ENCODE data around the gene MORC4. TPM values are rescaled to one million over a fixed set of nuclear protein-coding genes. Genes with fewer than 3 reads are reported as not detected.

MORC4 gene
- total and polyA plus RNA-seq, 2 experiments from 2014 or later, result 27.7 to 35.7 TPM

- TF ChIP-seq EZH2phosphoT487 (IDR thresholded peaks at IDR 0.05; ENCODE audit: low read depth, severe bottlenecking, unreplicated experiment) (no peak), CTCF (IDR thresholded peaks at IDR 0.05; ENCODE audit: poor library complexity) (no peak), EZH2 (IDR thresholded peaks at IDR 0.05; ENCODE audit: borderline replicate concordance) (no peak)
- no peak overlapping the region for H3K4me2 ChIP-seq
- no peak overlapping the region for H2AFZ ChIP-seq
- no peak overlapping the region for H3K27ac ChIP-seq
- DNase-seq (ENCODE audit: low spot score), result no peak
- no peaks in the 10 kb centered on the region for H3K9me2 ChIP-seq (replicated peaks; ENCODE audit: insufficient read depth)
- H3K4me1 ChIP-seq (ENCODE audit: insufficient read depth), result no peaks in the 10 kb centered on the region
- H4K20me1 ChIP-seq (ENCODE audit: insufficient read depth, poor library complexity, severe bottlenecking), result no peaks in the 10 kb centered on the region
- H3K79me2 ChIP-seq, result no peaks in the 10 kb centered on the region
- H3K9me3 ChIP-seq (ENCODE audit: low read depth), result peaks cover 10% of the 10 kb centered on the region
- H3K36me3 ChIP-seq (replicated peaks; ENCODE audit: insufficient read depth, low read depth), result no peaks in the 10 kb centered on the region
- no peak overlapping the region for H3K4me3 ChIP-seq
- H3K27me3 ChIP-seq, result no peaks in the 10 kb centered on the region
Observed at GRCh38 chrX:106963111-106963510, 36.9 kb downstream of the MORC4 start.

DNA sequence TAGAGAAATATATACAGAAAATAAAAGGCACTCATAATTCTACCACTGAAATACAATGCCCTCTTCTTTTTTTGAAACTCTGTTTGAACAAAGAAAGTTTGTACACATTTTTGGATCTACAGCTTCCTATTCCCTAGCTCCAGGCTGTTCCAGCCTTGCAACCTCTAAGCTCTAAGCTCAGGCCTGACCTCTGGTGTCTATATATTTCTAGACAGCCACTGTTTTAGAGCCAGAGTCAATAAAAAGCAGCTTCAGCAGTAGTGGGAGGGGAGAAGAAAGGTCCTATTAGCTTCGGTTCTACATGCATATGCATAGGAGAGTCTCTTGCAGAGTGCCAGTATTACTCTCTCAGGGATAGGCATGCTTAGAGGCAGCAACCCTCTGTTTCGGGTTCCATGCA is 40.1 kb downstream of the MORC4 start:
- H3K9me2 ChIP-seq (replicated peaks; ENCODE audit: insufficient read depth), result no peaks in the 10 kb centered on the region
- no peak overlapping the region for H3K4me2 ChIP-seq
- no peak overlapping the region for H3K27ac ChIP-seq
- H3K27me3 ChIP-seq, result no peaks in the 10 kb centered on the region
- H3K4me3 ChIP-seq, result no peak overlapping the region
- peak; percentile 50 for DNase-seq (ENCODE audit: low spot score)
- WGBS (ENCODE audit: low lambda C conversion rate, missing lambda C conversion rate), result 47% methylated on average over 2 of the region's 2 CpGs
- H2AFZ ChIP-seq, result no peak overlapping the region
- peaks cover 10% of the 10 kb centered on the region for H3K9me3 ChIP-seq (ENCODE audit: low read depth)
- H4K20me1 ChIP-seq (ENCODE audit: insufficient read depth, poor library complexity, severe bottlenecking), result no peaks in the 10 kb centered on the region
- H3K4me1 ChIP-seq (ENCODE audit: insufficient read depth), result no peaks in the 10 kb centered on the region
- TF ChIP-seq EZH2phosphoT487 (IDR thresholded peaks at IDR 0.05; ENCODE audit: low read depth, severe bottlenecking, unreplicated experiment) (no peak), CTCF (IDR thresholded peaks at IDR 0.05; ENCODE audit: poor library complexity) (peak; percentile 25)
- no peaks in the 10 kb centered on the region for H3K36me3 ChIP-seq (replicated peaks; ENCODE audit: insufficient read depth, low read depth)
- no peaks in the 10 kb centered on the region for H3K79me2 ChIP-seq

DNA sequence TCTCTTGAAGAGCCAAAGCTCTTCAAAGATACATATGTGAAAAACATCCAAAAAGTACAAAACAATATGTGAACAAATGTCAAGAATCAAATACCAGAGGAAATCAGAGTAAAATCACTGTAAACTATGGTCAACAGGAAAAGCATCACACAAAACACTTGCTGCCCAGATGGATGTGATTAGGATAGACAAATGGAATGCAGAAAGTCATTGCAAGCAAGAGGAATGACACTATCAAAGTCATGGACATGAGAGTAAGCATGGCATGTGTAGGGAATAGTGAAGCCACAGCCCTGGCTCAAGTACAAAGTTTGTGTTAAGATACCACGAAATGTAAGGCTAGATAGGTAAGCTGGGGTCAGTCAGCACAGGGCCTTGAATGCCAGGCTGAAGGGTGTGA is 42.2 kb downstream of the MORC4 start:
- H3K36me3 ChIP-seq (replicated peaks; ENCODE audit: insufficient read depth, low read depth), result no peaks in the 10 kb centered on the region
- no peaks in the 10 kb centered on the region for H3K79me2 ChIP-seq
- TF ChIP-seq CTCF (IDR thresholded peaks at IDR 0.05; ENCODE audit: poor library complexity), result no peak
- no peak for TF ChIP-seq EZH2phosphoT487 (IDR thresholded peaks at IDR 0.05; ENCODE audit: low read depth, severe bottlenecking, unreplicated experiment)
- no peak for TF ChIP-seq EZH2 (IDR thresholded peaks at IDR 0.05; ENCODE audit: borderline replicate concordance)
- no peak overlapping the region for H3K27ac ChIP-seq
- no peak overlapping the region for H2AFZ ChIP-seq
- H3K9me2 ChIP-seq (replicated peaks; ENCODE audit: insufficient read depth), result no peaks in the 10 kb centered on the region
- H3K4me3 ChIP-seq, result no peak overlapping the region
- DNase-seq (ENCODE audit: low spot score), result no peak
- H3K9me3 ChIP-seq (ENCODE audit: low read depth), result peaks cover 5% of the 10 kb centered on the region
- H4K20me1 ChIP-seq (ENCODE audit: insufficient read depth, poor library complexity, severe bottlenecking), result no peaks in the 10 kb centered on the region
- H3K27me3 ChIP-seq, result no peaks in the 10 kb centered on the region
- H3K4me2 ChIP-seq, result no peak overlapping the region
- H3K4me1 ChIP-seq (ENCODE audit: insufficient read depth), result no peaks in the 10 kb centered on the region
- WGBS (ENCODE audit: low lambda C conversion rate, missing lambda C conversion rate), result 26% methylated on average over 1 of the region's 1 CpG
